ENCODE measurements around the gene LTBP1.

The LTBP1 gene

DNA sequence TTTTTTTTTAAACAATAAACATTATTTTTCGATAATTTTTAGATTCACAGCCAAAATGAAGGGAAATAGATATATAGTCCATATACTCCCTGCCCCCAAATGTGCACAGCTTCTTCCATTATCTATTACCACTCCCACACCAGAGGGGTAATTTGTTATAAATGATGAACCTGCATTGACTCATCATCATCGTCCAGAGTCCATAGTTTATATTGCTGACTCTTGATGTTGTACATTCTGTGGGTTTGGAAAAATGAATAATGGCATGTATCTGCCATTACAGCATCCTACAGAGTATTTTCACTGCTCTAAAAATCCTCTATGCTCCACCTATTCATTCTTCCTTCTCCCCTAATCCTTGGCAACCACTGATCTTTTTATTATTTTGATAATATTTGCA is 121.5 kb downstream of the LTBP1 start:
- H3K27me3 Mint-ChIP-seq (ENCODE audit: low read depth) = peaks cover 4% of the 10 kb centered on the region
- no peak for TF ChIP-seq CTCF (IDR thresholded peaks at IDR 0.05; ENCODE audit: unreplicated experiment in 3 of 3)

DNA sequence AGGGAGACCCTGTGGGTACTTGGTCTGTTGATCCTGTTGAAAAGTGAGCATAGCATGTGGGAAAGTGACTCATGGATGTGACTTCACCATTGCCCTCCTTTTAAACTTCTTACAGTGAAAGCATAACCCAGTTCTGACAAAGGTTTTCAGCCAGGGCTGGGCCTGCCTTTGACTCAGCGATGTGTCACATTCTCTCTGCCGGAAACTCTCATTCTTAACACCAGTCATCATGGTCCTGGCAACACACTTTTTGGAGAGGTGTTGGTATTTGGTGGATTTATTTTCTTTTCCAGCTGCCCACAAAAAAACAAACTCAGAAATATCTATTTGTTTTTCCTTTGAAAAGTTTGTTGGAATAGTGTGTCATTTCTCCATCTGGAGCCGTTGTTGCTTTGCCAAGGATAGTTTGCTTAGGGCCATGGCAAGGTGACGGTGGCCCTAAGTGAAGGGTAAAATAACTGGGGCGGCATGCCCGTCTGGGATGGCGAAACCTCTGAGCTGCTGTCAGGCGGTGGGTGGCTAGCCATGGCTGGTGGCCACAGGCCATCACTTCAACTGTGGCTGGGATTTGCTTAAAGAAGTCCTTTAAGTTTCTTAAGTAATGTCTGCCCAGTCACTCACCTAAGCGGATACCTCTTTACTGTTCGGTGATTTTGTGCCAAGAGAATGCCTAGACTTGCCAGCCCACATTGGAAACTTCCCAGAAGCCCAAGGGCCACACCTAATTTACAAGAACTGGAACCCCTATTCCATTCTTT is 123.3 kb downstream of the LTBP1 start:
- peaks cover 4% of the 10 kb centered on the region for H3K9me3 Mint-ChIP-seq
- H3K27me3 Mint-ChIP-seq (ENCODE audit: low read depth) = peaks cover 4% of the 10 kb centered on the region
- peak overlapping the region in 1 of 3 experiments; percentile 61 for H3K27ac Mint-ChIP-seq
- TF ChIP-seq CTCF (IDR thresholded peaks at IDR 0.05; ENCODE audit: unreplicated experiment in 3 of 3) = no peak
- H3K4me3 Mint-ChIP-seq = no peak overlapping the region
- H3K4me1 Mint-ChIP-seq = peaks cover 21% of the 10 kb centered on the region
- H3K36me3 Mint-ChIP-seq (ENCODE audit: low read depth) = peaks cover 4% of the 10 kb centered on the region

More for the DNA sequence above, 121.5 kb downstream of the LTBP1 start:
- Mint-ChIP-seq H3K4me3 (no peak overlapping the region), H3K36me3 (ENCODE audit: low read depth) (peaks cover 8% of the 10 kb centered on the region), H3K4me1 (peaks cover 21% of the 10 kb centered on the region), H3K9me3 (peaks cover 7% of the 10 kb centered on the region), H3K27ac (no peak overlapping the region)

GRCh38 chr2:33071591-33071990 is 124.8 kb downstream of the LTBP1 start:
- no peak overlapping the region for H3K4me3 Mint-ChIP-seq
- H3K27ac Mint-ChIP-seq = peak overlapping the region in 1 of 3 experiments; percentile 37
- H3K4me1 Mint-ChIP-seq = peaks cover 27% of the 10 kb centered on the region
- peaks cover 4% of the 10 kb centered on the region for H3K36me3 Mint-ChIP-seq (ENCODE audit: low read depth)
- no peak for TF ChIP-seq CTCF (IDR thresholded peaks at IDR 0.05; ENCODE audit: unreplicated experiment in 3 of 3)
- peaks cover 4% of the 10 kb centered on the region for H3K27me3 Mint-ChIP-seq (ENCODE audit: low read depth)
- no peaks in the 10 kb centered on the region for H3K9me3 Mint-ChIP-seq

DNA sequence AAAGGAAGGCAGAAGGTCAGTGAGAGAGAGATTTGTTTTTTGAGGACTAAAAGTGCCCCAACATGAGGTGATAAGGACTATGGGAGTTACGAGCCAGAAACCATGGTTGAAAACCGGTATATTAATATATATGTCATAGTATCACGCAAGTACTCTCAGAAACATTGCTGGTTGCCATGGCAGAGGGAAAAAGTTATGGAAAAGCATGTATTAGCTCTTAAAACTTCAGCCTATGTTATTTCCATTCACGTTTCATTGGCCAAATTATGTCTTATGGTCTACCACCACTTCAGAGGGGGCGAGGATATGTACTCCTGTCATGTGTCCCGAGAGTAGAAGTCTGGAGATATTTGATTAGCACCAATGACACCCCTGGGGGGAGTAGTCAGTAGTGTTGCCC is 125.9 kb downstream of the LTBP1 start:
- H3K4me1 Mint-ChIP-seq = peaks cover 30% of the 10 kb centered on the region
- peaks cover 4% of the 10 kb centered on the region for H3K27me3 Mint-ChIP-seq (ENCODE audit: low read depth)
- H3K9me3 Mint-ChIP-seq = no peaks in the 10 kb centered on the region
- H3K36me3 Mint-ChIP-seq (ENCODE audit: low read depth) = peaks cover 4% of the 10 kb centered on the region
- no peak for TF ChIP-seq CTCF (IDR thresholded peaks at IDR 0.05; ENCODE audit: unreplicated experiment in 3 of 3)
- no peak overlapping the region for H3K27ac Mint-ChIP-seq
- no peak overlapping the region for H3K4me3 Mint-ChIP-seq

DNA sequence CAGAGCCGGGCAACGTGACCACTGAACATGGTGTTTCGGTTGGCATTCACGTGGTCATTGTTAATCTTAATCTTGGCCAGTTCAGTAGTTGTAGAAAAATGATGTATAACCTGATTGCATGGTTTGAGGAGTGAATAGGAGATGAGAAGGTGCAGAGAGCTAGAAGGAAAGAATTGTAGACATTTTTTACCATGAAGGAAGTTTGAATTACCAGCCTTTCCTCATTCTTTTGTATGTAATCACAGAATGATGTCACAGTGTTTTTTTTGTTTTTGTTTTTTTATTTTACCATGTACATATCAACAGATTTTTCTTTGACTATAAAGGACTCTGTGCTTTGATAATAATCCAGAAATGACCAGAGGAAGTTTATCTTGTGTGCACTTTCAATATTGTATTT is 126.3 kb downstream of the LTBP1 start:
- peaks cover 30% of the 10 kb centered on the region for H3K4me1 Mint-ChIP-seq
- TF ChIP-seq CTCF (IDR thresholded peaks at IDR 0.05; ENCODE audit: unreplicated experiment in 3 of 3) = no peak
- peaks cover 4% of the 10 kb centered on the region for H3K27me3 Mint-ChIP-seq (ENCODE audit: low read depth)
- no peak overlapping the region for H3K4me3 Mint-ChIP-seq
- no peaks in the 10 kb centered on the region for H3K9me3 Mint-ChIP-seq
- H3K27ac Mint-ChIP-seq = no peak overlapping the region
- H3K36me3 Mint-ChIP-seq (ENCODE audit: low read depth) = peaks cover 4% of the 10 kb centered on the region

DNA sequence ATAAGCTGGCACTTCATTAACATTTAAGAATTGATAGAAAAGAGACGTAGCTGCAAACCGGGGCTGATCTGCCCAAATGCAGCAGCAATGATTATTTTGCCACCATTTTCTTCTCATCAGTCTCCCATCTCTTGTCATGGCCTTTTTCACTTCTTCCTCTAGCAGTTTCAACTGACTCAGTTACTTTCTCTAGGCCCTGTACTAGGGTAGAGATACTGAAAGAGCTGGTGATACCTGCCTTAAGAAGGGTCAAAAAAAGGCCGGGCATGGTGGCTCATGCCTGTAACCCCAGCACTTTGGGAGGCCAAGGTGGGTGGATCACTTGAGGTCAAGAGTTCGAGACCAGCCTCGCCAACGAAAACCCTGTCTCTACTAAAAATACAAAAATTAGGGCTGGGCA is 127.4 kb downstream of the LTBP1 start:
- Mint-ChIP-seq H3K36me3 (ENCODE audit: low read depth) (peaks cover 4% of the 10 kb centered on the region), H3K4me3 (no peak overlapping the region), H3K27ac (no peak overlapping the region), H3K27me3 (ENCODE audit: low read depth) (peaks cover 4% of the 10 kb centered on the region), H3K4me1 (peaks cover 27% of the 10 kb centered on the region), H3K9me3 (no peaks in the 10 kb centered on the region)
- no peak for TF ChIP-seq CTCF (IDR thresholded peaks at IDR 0.05; ENCODE audit: unreplicated experiment in 3 of 3)

All from nephron (organoid).